Stomach (tissue), 4 donors: ENCODE measurements around the gene POLE.

ENCODE experiments used
- POLR2A ChIP-seq, 4 donors: fragments of 450-650 bp; IDR thresholded peaks; one replicate each; pipeline ENCODE4 v1.6.1; 2016; ENCODE audit warnings: antibody characterized with exemption in 4 of 4, control low read depth in 2 of 4, mild to moderate bottlenecking in 1 of 4, moderate library complexity in 1 of 4
- TF ChIP-seq, protein P1 (sequence below), 7 experiments: fragments of 450-650 bp in 4 of 7; fragments of 200-600 bp in 3 of 7; sonication (generic) in 3 of 7; IDR thresholded peaks; one replicate each; pipeline ENCODE4 v1.5.1; 2016 to 2019; ENCODE audit warnings: antibody characterized with exemption in 7 of 7, control low read depth in 2 of 7, mild to moderate bottlenecking in 1 of 7

- no peak for TF ChIP-seq POLR2A (IDR thresholded peaks at IDR 0.05)
- TF ChIP-seq, protein P1, sequence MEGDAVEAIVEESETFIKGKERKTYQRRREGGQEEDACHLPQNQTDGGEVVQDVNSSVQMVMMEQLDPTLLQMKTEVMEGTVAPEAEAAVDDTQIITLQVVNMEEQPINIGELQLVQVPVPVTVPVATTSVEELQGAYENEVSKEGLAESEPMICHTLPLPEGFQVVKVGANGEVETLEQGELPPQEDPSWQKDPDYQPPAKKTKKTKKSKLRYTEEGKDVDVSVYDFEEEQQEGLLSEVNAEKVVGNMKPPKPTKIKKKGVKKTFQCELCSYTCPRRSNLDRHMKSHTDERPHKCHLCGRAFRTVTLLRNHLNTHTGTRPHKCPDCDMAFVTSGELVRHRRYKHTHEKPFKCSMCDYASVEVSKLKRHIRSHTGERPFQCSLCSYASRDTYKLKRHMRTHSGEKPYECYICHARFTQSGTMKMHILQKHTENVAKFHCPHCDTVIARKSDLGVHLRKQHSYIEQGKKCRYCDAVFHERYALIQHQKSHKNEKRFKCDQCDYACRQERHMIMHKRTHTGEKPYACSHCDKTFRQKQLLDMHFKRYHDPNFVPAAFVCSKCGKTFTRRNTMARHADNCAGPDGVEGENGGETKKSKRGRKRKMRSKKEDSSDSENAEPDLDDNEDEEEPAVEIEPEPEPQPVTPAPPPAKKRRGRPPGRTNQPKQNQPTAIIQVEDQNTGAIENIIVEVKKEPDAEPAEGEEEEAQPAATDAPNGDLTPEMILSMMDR (IDR thresholded peaks at IDR 0.05), result no peak
These were observed 13.6 kb downstream of the POLE start for GRCh38 chr12:132673288-132674179.
